ENCODE data around the gene SHANK2.
"Not testable (repeated sequence)": the region's sequence is repeated elsewhere in the genome, so short reads cannot be mapped to it uniquely, and the experiment has no call there.

Gene SHANK2

DNA sequence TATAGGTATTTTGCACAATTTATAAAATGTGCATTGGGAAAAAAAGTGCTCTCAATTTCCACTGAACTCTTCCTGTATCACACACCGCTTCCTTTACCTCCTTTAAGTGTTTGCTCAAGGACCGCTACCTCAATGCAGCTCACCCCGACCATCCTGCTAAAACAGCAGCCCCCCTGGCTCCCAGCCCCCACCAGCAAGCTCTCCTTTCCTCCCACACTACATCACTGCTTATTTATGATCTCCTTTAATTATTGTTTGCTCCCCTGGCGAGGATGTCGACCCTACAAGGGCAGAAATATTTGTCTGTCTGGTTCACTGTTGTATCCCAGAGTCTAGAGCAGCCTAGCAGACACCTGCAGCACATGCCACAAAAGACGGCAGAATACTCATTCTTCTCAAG lies 10.0 kb downstream of the SHANK2 start:
- DNase-seq, result peak in 1 of 2 experiments; percentile 3

- DNase-seq, result no peak
Observed at GRCh38 chr11:71241721-71242259, 10.6 kb downstream of the SHANK2 start.

- no peak for DNase-seq
Observed at GRCh38 chr11:71240865-71241691, 11.3 kb downstream of the SHANK2 start.

- DNase-seq, result no peak
Observed at GRCh38 chr11:71240061-71240690, 12.2 kb downstream of the SHANK2 start.

DNA sequence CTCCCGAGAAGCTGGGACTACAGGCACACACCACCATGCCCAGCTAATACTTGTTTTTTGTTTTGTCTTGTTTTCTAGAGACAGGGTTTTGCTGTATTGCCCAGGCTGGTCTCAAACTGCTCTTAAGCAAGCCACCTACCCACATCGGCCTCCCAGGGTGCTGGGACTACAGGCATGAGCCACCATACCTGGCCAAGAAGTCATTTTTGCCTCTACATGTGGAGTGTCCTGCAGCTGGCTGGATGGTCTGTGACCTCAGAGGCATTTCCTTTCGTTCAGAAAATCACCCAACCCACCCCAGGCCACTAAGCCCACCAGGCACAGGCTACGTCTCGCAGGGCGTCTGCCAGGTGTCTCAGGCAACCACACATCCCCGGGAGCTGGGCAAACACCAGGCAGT lies 12.8 kb downstream of the SHANK2 start:
- no peak for DNase-seq

DNA sequence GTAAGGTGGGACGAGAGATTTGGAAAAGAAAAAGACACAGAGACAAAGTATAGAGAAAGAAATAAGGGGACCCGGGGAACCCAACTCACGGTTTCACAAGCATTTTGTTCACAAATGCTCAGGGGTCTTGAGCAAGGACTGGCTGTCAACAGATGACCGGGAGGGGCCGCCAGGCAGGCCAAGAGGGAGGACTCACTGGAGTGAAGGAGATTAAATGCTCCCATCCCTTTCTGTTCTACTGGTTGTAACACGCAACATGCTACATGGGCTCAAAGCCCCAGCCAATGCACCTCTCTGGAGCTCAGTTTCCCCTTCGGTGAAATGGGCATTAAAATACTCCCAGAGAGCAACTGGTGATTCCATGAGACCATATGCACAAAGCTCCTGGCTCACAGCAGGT lies 13.4 kb downstream of the SHANK2 start:
- no peak for DNase-seq

- DNase-seq, result no peak
Observed at GRCh38 chr11:71238285-71238875, 14.0 kb downstream of the SHANK2 start.

DNA sequence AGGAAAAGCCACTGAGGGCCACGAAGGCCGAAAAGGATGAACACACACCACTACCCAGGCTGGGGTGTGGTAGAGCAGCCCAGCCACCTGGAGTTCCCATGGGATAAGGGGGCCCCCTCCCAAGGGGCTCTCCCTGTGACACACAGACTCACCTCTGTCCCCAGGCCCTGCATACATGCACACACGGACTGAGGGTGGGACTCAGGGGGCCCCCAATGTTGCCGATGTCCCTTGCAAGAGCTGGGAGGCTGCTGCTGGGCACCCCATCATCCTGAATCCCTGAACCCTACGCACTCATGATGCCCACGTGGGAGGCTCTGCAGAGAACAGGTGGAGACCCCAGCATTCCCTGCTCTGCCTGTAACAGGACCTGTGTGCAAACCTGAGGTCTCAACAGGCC lies 14.5 kb downstream of the SHANK2 start:
- DNase-seq, result no peak

- no peak for DNase-seq
Observed at GRCh38 chr11:71236836-71237475, 15.4 kb downstream of the SHANK2 start.

- DNase-seq, result no peak
Observed at GRCh38 chr11:71235719-71236118, 16.7 kb downstream of the SHANK2 start.

GRCh38 chr11:71233896-71234852 lies 18.2 kb downstream of the SHANK2 start:
- not testable (repeated sequence) for DNase-seq

DNA sequence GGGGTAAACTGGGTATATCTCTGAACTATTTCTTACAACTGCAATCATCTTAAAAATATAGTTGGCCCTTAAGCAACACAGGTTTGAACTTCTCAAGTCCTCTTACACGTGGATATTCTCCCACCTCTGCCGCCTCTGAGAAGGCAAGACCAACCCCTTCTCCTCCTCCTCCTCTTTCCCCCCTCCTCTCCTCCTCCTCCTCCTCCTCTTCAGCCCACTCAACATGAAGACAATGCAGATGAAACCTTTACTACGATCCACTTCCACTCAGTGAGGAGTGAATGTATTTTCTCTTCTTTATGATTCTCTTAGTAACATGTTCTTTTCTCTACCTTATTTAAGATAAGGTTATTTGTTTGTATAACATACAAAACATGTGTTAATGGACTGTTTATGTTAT lies 20.0 kb downstream of the SHANK2 start:
- no peak for DNase-seq

DNA sequence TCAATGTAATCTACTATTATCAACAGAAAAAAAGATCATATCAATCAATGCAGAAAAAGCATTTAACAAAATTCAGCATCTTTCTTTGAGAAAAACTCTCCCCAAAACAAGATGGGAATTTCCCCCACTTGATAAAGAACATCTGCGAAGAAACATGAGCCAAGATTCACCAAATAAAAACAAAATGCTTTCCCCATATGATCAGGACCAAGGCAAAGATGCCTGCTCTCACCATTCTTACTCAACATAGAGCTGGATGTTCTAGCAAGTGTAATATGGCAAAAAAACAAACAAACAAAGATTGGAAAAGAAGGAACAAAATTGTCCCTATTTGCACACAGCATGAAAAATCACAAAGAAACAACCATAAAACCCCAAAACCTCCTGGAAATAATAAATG lies 23.4 kb downstream of the SHANK2 start:
- DNase-seq, result no peak

GRCh38 chr11:71227058-71227659 lies 25.2 kb downstream of the SHANK2 start:
- DNase-seq, result no peak

GRCh38 chr11:71223671-71224660 lies 28.4 kb downstream of the SHANK2 start:
- no peak for DNase-seq

DNA sequence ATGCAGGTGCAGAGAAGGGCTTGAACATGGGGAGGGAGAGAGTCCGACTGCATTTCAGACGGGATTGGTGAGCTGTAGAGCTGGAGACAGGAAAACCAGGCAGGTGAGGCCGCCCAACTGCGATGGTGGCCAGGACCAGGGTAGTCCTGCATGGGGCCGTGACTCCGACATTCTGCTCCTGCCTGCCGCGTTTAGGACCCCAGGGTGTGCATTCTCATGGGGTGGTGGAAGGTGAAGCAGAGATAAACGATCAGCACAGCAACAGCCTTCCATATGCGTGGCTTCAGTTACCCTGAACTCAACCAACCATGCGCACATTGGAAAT lies 29.3 kb downstream of the SHANK2 start:
- DNase-seq, result no peak

DNA sequence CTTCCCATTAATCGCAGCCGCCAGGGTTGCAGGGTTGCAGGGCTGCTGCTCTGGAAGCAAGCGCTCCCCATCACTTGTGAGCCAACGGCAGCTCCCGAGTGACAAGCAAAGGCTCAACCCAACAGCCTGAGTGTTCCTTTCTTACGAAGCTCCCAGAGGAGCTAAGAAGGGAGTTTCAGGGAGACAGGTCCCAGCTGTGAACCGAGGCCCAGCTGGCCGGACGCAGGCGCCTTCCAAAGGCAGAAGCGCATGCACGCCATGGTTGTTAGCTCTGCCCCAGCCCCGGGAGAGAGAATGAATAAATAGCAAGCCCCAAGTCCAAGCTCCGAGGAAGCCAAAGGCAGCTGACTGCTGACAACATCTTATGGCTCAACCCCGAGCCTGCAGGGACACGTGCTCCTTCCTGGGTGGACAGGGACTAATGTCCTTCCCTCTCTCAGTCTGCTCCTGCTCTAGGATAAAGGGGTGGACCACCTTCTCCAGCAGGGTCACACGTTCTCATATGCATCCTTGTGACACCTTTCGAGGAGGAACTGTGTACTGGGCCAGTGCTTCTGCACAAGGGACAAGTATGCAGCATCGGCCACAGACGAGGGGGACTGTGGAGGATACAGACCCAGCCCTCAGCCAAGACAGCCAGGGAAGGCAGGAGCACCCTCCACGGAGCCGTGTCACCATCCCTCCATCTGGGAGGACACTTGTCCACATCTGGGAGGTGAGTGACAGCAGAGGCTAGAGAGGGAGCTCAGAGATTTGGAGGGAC lies 29.9 kb downstream of the SHANK2 start:
- DNase-seq, result no peak

DNA sequence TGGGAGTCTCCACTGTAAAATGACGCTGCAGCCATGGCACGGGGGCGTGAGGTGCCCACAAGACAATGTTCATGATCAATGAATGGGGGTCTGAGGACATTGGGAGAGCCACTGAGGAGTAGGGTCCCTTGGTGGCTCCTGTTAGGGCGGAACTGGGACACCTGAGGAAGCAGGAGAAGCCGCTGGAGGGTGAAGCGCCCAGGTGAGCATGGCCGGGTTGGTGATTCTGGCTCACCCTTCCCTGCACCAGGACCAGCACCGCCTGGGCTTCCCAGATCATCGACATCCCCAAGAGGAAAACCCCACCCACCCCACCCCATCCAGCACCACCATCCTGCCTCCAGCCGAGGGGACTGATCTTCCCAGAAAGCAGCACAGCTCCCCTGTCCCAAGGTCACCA lies 30.6 kb downstream of the SHANK2 start:
- no peak for DNase-seq

DNA sequence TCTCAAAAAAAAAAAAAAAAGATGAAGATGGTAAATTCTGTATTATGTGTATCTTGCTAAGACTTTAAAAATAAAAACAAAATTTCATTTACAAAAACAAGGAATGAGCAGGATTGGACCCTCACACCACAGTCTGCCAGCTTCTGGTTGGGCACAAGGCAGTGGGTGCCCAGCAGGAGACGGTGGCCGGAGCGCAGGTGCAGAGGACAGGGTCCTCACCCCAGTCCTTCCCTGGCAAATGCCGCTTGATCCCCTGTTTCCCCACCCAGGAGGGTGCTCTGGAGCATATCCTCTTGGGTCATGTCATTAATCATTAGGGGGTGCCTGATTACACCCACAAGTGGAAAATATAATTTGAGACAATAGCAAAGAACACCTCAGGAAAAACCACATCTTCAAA lies 31.2 kb downstream of the SHANK2 start:
- DNase-seq, result no peak
